Activated CD4-positive, CD25-positive, alpha-beta regulatory T cell treated with anti-CD3 and anti-CD28 coated beads, Interleukin-2, amount 50 U/mL, for 16 hours (primary cell): Measurements from ENCODE around the gene AGXT.

Experiments used
- DNase-seq: peaks from one replicate; pipeline ENCODE4 v3.0.0-alpha.2; 2020; ENCODE audit warnings: low read depth, low spot score

Gene AGXT

GRCh38 chr2:240885566-240885965 lies 16.9 kb downstream of the AGXT start:
- DNase-seq: no peak

GRCh38 chr2:240886023-240886565 lies 17.5 kb downstream of the AGXT start:
- DNase-seq: no peak

- DNase-seq: no peak
These were observed 18.3 kb downstream of the AGXT start for GRCh38 chr2:240886678-240887609.

GRCh38 chr2:240887631-240888030 lies 19.0 kb downstream of the AGXT start:
- DNase-seq: no peak

GRCh38 chr2:240888130-240888889 lies 19.7 kb downstream of the AGXT start:
- DNase-seq: no peak

- no peak for DNase-seq
These were observed 20.4 kb downstream of the AGXT start for GRCh38 chr2:240888890-240889573.

GRCh38 chr2:240889601-240890560 lies 21.3 kb downstream of the AGXT start:
- DNase-seq: no peak

GRCh38 chr2:240890691-240891090 lies 22.1 kb downstream of the AGXT start:
- DNase-seq: no peak

GRCh38 chr2:240891492-240892340 lies 23.1 kb downstream of the AGXT start:
- no peak for DNase-seq

GRCh38 chr2:240892356-240892755 lies 23.7 kb downstream of the AGXT start:
- DNase-seq: no peak

GRCh38 chr2:240892925-240893324 lies 24.3 kb downstream of the AGXT start:
- DNase-seq: no peak

GRCh38 chr2:240893363-240893844 lies 24.8 kb downstream of the AGXT start:
- DNase-seq: no peak

- DNase-seq: no peak
These were observed 25.4 kb downstream of the AGXT start for GRCh38 chr2:240894006-240894405.

GRCh38 chr2:240894836-240895558 lies 26.4 kb downstream of the AGXT start:
- no peak for DNase-seq

GRCh38 chr2:240895656-240896388 lies 27.2 kb downstream of the AGXT start, which contains the start of gene MAB21L4:
Gene MAB21L4 (minus strand): TSS chr2:240896156. CDS start chr2:240895997, 159 bp downstream.
- DNase-seq: no peak

GRCh38 chr2:240896394-240896793 lies 27.8 kb downstream of the AGXT start:
- DNase-seq: no peak

- no peak for DNase-seq
These were observed 28.5 kb downstream of the AGXT start for GRCh38 chr2:240896871-240897692.
